H1 (cell line): ENCODE data around the gene ACTA2.

Experiments
- CHD2 ChIP-seq: IDR thresholded peaks from 2 replicates; pipeline ENCODE4 v1.6.1; 2012; ENCODE audit warnings: low read length, improper control_type of control experiment
- EP300 ChIP-seq, 2 experiments: IDR thresholded peaks; 1 replicate in 1 of 2; 2 replicates in 1 of 2; pipeline ENCODE4 v1.6.1; 2011 to 2012; ENCODE audit warnings: low read depth in 2 of 2, low read length in 2 of 2, mild to moderate bottlenecking in 2 of 2, borderline replicate concordance in 1 of 2, inconsistent platforms in 1 of 2, moderate library complexity in 1 of 2
- JUND ChIP-seq: IDR thresholded peaks from 2 replicates; pipeline ENCODE4 v1.6.1; 2011; ENCODE audit warnings: mild to moderate bottlenecking, improper control_type of control experiment, low read length
- POLR2A ChIP-seq, 2 experiments: IDR thresholded peaks; 1 replicate in 1 of 2; 2 replicates in 1 of 2; pipeline ENCODE4 v1.6.1; 2011; ENCODE audit warnings: low read depth in 2 of 2, low read length in 2 of 2, mild to moderate bottlenecking in 2 of 2; ENCODE audit errors: control extremely low read depth in 1 of 2
- RFX5 ChIP-seq: IDR thresholded peaks from 2 replicates; pipeline ENCODE4 v1.6.1; 2011; ENCODE audit warnings: low read depth, low read length, improper control_type of control experiment, borderline replicate concordance
- SIX5 ChIP-seq: IDR thresholded peaks from 2 replicates; pipeline ENCODE4 v1.6.1; 2011; ENCODE audit warnings: mild to moderate bottlenecking, low read depth, low read length
- TAF1 ChIP-seq: IDR thresholded peaks from 2 replicates; pipeline ENCODE4 v1.6.1; 2011; ENCODE audit warnings: mild to moderate bottlenecking, low read depth, low read length
- TF ChIP-seq, protein P1 (sequence below), 3 experiments: IDR thresholded peaks; 1 replicate in 2 of 3; 2 replicates in 1 of 3; pipeline versions ENCODE4 v1.5.1 to v1.6.1; 2011; ENCODE audit warnings: low read length in 3 of 3, mild to moderate bottlenecking in 3 of 3, inconsistent platforms in 2 of 3, low read depth in 1 of 3, moderate library complexity in 1 of 3; ENCODE audit not compliant: insufficient read depth in 1 of 3; ENCODE audit errors: control extremely low read depth in 1 of 3
- TF ChIP-seq, protein P2 (sequence below): IDR thresholded peaks from 2 replicates; pipeline ENCODE4 v1.6.1; 2012; ENCODE audit warnings: inconsistent platforms

- TF ChIP-seq JUND (no peak), TAF1 (no peak), CHD2 (no peak), EP300 (IDR thresholded peaks at IDR 0.05; ENCODE audit: borderline replicate concordance in 1 of 2, low read depth in 2 of 2, low read length in 2 of 2) (no peak), RFX5 (no peak), POLR2A (IDR thresholded peaks at IDR 0.05; ENCODE audit: control extremely low read depth in 1 of 2, low read depth in 2 of 2, low read length in 2 of 2) (no peak), SIX5 (no peak)
- TF ChIP-seq, protein P1, sequence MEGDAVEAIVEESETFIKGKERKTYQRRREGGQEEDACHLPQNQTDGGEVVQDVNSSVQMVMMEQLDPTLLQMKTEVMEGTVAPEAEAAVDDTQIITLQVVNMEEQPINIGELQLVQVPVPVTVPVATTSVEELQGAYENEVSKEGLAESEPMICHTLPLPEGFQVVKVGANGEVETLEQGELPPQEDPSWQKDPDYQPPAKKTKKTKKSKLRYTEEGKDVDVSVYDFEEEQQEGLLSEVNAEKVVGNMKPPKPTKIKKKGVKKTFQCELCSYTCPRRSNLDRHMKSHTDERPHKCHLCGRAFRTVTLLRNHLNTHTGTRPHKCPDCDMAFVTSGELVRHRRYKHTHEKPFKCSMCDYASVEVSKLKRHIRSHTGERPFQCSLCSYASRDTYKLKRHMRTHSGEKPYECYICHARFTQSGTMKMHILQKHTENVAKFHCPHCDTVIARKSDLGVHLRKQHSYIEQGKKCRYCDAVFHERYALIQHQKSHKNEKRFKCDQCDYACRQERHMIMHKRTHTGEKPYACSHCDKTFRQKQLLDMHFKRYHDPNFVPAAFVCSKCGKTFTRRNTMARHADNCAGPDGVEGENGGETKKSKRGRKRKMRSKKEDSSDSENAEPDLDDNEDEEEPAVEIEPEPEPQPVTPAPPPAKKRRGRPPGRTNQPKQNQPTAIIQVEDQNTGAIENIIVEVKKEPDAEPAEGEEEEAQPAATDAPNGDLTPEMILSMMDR (IDR thresholded peaks at IDR 0.05; ENCODE audit: control extremely low read depth in 1 of 3, insufficient read depth in 1 of 3, low read depth in 1 of 3, low read length in 3 of 3) = no peak
- TF ChIP-seq, protein P2, sequence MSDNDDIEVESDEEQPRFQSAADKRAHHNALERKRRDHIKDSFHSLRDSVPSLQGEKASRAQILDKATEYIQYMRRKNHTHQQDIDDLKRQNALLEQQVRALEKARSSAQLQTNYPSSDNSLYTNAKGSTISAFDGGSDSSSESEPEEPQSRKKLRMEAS = no peak
Observed at GRCh38 chr10:88899886-88900285, 52.7 kb downstream of the ACTA2 start.
